Astrocyte of the cerebellum (primary cell): ENCODE measurements around the gene COLGALT1.
"Not testable (repeated sequence)": the region's sequence is repeated elsewhere in the genome, so short reads cannot be mapped to it uniquely, and the experiment has no call there.

Experiments used
- DNase-seq: peaks from one replicate; pipeline ENCODE4 v3.0.0-alpha.2; 2011; ENCODE audit warnings: low read depth
- H3K4me3 ChIP-seq: 2 replicates; pipeline ENCODE4 v1.5.1; 2011; ENCODE audit warnings: mild to moderate bottlenecking, low read depth, low read length, moderate library complexity
- in situ Hi-C: cut with HindIII; loops from 2 replicates; pipeline ENCODE4 v1.10.0; 2017; ENCODE audit warnings: low sequenced_read_pairs
- TF ChIP-seq, protein P1 (sequence below): IDR thresholded peaks from 2 replicates; pipeline ENCODE4 v1.5.1; 2012; ENCODE audit warnings: low read length, low read depth, moderate library complexity, mild to moderate bottlenecking; ENCODE audit errors: missing control alignments

The COLGALT1 gene

DNA sequence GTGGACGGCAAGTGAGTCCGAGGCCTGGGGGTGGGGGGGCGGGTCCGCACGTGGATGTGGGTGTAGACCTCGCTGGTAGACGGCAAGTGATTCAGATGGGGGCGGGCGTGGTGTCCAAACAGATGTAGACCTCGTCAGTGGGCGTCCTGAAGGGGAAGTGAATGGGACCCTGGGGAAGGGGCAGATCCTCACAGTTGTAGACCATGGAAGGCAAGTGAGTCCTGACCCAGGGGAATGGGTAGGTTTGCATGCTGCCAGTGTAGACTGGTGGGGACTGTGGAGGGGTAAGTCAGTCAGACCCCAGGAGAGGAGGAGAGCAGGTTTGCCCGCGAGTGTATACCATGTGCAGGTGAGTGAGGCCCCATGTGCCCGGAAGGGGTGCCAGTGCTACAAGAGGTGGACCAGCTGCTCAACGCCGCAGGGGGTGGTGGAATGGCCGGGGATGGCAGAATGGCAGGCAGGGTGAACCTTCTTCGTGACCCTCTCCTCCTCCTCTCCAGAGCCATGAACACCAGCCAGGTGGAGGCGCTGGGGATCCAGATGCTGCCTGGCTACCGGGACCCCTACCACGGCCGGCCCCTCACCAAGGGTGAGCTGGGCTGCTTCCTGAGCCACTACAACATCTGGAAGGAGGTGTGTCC, 22.1 kb downstream of the COLGALT1 start:
- no peak for DNase-seq
- no peak overlapping the region for H3K4me3 ChIP-seq
- TF ChIP-seq, protein P1, sequence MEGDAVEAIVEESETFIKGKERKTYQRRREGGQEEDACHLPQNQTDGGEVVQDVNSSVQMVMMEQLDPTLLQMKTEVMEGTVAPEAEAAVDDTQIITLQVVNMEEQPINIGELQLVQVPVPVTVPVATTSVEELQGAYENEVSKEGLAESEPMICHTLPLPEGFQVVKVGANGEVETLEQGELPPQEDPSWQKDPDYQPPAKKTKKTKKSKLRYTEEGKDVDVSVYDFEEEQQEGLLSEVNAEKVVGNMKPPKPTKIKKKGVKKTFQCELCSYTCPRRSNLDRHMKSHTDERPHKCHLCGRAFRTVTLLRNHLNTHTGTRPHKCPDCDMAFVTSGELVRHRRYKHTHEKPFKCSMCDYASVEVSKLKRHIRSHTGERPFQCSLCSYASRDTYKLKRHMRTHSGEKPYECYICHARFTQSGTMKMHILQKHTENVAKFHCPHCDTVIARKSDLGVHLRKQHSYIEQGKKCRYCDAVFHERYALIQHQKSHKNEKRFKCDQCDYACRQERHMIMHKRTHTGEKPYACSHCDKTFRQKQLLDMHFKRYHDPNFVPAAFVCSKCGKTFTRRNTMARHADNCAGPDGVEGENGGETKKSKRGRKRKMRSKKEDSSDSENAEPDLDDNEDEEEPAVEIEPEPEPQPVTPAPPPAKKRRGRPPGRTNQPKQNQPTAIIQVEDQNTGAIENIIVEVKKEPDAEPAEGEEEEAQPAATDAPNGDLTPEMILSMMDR: no peak
- in situ Hi-C loops: no loop called here

DNA sequence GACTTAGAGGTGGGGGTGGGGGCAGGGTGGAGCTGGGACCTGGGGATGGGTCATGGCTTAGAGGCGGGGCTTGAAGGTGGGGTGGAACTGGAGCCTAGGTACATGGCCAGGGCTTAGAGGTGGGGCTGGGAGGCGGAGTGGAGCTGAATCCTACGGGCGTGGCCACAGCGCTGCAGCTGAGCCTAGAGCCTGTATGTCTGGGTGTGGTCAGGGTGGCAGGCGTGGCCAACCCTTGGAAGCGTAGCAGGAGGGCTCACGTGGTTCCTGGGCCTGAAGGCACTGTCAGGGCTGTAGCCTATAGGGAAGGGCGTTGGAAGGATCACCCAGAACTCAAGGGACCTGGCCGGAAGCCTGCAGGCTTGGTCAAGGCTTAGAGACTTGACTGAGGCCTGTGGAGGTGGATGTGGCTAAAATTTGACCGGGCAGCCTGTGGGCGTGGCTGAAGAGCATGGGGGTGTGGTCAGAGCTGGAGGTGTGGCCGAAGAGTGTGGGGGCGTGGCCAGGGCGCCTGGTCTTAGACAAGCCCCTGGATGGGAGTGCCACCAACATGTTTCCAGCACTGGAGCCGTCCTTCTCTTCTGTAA, 24.3 kb downstream of the COLGALT1 start:
- TF ChIP-seq, protein P1: no peak
- H3K4me3 ChIP-seq: no peak overlapping the region
- in situ Hi-C loops: no loop called here
- DNase-seq: no peak

DNA sequence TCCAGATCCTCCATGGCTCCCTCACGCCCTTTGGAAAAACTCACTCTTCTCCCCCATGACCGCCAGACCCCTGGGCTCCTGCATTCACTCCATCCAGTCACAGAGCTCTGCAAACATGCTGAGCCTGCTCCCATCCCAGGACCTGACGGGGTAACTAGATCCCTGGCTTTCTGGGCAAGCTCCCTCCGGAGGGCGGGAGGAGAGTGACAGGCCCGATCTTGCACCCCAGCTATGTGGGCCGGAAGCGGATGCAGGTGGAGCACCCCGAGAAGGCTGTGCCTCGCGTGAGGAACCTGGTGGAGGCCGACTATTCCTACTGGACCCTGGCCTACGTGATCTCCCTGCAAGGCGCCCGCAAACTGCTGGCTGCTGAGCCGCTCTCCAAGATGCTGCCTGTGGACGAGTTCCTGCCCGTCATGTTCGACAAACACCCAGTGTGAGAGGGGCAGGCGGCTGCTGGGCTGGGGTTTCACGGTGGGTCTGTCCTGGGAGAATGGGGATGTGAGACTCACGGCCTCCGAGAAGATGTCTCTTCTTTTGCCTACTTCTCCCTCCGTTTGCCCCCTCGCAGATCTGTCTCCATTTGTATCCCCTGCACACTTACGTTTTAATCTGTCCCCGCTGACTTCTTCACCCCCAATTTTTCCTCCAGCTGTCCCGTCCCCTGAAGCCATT, 25.2 kb downstream of the COLGALT1 start:
- H3K4me3 ChIP-seq: no peak overlapping the region
- in situ Hi-C loops: no loop called here
- TF ChIP-seq, protein P1: no peak
- no peak for DNase-seq

DNA sequence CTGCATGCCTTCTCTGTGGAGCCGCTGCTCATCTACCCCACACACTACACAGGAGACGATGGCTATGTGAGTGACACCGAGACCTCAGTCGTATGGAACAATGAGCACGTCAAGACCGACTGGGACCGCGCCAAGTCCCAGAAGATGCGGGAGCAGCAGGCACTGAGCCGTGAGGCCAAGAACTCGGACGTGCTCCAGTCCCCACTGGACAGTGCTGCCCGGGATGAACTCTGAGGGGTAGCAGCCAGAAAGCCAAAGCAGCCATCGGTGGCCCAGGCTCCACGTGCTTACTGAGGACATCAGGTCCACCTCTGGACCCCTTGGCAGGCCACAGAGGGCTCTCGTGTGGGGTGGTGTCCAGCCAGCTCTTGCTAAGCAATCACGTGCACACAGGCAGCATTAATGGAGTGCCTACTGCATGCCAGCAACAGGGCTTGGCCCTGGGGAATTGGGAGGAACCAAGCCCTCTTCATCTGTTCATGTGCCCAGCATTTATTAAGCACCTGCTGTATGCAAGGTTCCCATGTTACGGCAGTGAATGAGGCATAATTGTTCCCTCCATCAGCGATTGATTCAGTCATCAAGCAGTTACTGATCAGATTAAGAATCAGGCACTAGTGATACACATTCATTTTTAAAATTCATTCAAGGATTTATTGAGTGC, 25.9 kb downstream of the COLGALT1 start:
- H3K4me3 ChIP-seq: no peak overlapping the region
- TF ChIP-seq, protein P1: no peak
- in situ Hi-C loops: no loop called here
- DNase-seq: no peak

DNA sequence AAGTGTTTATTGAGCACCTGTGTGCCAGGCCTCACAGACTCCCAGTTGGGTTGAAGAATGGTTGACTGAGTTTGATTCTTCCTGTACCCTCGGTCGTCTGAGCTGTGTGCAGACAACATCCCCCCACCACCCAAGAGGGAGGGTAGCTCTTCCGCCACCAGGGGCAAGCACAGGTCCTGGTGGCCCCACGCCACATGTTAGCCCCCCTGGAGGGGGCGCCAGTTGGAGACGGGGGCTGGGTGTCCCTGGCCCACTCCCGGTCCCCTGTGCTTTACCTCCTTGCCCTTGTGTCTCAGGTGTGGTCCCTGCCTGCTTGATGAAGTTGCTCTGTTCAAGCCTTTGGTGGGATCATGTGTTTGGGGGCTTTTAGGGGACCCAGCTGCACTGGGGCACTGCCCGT, 27.2 kb downstream of the COLGALT1 start:
- in situ Hi-C loops: no loop called here
- H3K4me3 ChIP-seq: no peak overlapping the region
- DNase-seq: no peak
- TF ChIP-seq, protein P1: no peak

DNA sequence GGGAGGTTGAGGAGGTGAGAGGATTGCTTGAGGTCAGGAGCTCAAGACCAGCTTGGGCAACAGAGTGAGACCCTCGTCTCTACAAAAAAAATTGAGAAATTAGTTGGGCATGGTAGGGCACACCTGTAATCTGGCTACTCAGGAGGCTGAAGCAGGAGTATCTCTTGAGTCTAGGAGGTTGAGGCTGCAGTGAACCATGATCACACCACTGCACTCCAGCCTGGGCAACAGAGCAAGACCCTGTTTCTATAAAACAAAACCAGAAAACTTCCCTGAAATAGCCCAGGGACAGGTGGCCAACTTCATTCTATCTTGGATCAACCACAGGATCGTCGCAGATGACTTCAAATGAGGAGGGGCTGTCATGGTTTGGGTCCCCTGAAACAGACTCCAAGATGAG, 28.7 kb downstream of the COLGALT1 start:
- H3K4me3 ChIP-seq: no peak overlapping the region
- in situ Hi-C loops: no loop called here
- TF ChIP-seq, protein P1: no peak
- no peak for DNase-seq

DNA sequence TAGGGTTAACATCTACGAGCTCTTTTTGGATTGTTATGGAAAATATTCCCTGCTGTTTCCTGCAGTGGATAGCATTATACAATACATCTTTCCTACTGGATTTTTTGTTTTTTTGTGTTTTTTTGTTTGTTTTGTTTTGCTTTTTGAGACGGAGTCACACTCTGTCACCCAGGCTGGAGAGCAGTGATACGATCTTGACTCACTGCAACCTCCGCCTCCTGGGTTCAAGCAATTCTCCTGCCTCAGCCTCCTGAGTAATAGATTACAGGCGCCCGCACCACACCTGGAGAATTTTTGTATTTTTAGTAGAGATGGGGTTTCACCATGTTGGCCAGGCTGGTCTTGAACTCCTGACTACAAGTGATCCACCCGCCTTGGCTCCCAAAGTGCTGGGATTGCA, 29.9 kb downstream of the COLGALT1 start:
- in situ Hi-C loops: not testable (repeated sequence)

More for the DNA sequence above, 29.9 kb downstream of the COLGALT1 start:
- not testable (repeated sequence) for H3K4me3 ChIP-seq, DNase-seq
